T-helper 9 cell (primary cell): ENCODE results near the gene RPL10.

Experiments
- DNase-seq: peaks from one replicate; pipeline ENCODE4 v3.0.0-alpha.2; 2020

The RPL10 gene

DNA sequence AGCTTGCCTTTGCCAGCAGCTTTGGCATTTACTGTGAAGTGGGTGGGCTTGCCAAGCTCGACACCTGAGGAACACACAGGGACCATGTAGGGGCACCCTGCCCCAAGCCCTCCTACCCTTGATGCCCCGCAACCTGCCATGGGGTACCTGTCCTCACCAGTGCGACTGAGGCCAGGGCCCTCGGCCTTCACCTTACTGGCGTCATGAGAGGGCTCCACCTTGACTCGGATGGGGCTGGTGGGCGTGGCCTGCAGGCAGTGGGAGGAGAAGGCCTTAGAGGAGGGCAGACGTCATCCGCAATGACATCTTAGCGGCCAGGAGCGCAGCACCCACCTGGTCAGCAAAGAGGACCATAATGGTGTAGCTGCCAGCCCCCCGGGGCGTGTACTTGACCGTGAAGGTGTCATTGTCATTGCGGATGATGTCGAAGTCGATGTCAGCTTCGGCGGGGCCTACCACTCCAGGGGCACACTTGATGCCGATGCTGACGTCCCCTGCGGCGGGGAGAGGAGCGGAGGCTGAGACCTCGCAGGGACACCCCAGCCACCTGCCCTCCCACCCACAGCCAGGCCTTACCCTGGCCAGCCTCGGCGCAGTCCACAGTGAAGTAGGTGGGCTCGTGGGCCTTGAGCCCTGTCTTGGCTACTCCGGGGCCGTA, 36.0 kb upstream of the RPL10 start:
- DNase-seq: no peak

GRCh38 chrX:154363706-154364439, 34.3 kb upstream of the RPL10 start:
- DNase-seq: no peak

DNA sequence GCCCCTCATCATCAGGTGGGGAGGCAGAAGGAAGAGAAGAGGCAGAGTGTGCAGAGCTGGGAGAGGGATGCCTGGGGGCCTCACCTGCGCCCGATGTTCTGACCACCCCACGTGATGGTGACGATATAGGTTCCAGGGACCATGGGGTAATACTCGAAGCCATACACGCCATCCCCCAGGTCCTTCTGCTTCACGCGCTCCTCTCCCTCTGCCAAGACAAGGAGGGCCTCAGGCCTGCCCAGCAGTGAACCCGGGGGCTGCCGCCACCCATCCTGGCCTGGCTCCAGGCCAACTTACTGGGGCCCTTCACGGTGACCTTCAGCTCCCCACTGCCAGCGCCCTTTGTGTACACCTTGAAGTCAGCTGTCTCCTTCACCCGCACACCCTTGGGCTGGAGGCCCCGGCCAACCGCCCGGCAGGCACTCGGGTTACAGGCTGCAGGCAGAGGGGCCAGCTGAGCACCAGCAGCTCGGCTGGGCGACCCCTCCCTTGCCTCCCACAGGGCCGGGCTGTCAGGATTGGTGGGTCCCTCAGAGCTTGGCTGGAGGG, 33.1 kb upstream of the RPL10 start:
- no peak for DNase-seq

GRCh38 chrX:154365997-154366665, 32.0 kb upstream of the RPL10 start:
- DNase-seq: no peak

- no peak for DNase-seq
These were observed 31.5 kb upstream of the RPL10 start for GRCh38 chrX:154366666-154367055.

DNA sequence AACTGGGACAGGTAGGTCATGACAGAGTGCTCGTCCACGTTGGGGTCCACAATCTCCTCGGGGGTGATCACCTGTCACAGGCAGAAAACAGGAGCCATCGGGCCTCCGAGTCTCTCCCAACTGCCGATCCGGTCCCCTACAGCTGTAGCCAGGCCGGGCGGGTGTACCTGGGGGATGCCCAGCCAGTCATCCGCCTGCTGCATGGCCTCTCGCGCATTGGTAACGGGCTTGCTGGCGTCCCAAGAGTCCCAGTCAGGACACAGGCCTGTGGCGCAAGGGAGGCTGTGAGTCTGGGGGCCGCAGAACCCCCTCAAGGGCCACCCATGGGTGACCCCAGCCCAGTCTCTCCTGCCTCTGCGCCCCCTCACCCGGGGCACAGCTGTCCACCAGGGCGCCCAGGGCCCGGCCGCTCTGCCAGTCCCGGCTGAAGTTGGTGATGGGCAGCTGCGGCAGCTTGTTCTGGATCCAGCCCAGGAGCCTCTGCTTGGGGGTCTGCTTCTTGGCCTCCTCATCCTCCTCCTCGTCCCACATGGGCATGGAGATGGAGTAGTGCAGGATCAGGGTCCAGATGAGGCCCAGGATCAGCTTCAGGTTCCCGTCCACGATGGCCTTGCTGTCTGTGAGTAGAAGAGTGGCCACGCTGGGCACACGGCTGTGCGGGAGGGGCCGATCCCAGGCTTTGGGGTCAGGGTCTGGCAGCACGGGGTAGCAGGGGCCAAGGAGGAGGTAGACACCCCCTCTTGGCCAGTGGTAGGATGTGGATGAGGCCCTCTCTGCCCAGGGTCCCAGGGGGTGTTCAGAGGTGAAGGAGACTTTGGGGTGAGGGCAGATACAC, 30.5 kb upstream of the RPL10 start:
- no peak for DNase-seq

DNA sequence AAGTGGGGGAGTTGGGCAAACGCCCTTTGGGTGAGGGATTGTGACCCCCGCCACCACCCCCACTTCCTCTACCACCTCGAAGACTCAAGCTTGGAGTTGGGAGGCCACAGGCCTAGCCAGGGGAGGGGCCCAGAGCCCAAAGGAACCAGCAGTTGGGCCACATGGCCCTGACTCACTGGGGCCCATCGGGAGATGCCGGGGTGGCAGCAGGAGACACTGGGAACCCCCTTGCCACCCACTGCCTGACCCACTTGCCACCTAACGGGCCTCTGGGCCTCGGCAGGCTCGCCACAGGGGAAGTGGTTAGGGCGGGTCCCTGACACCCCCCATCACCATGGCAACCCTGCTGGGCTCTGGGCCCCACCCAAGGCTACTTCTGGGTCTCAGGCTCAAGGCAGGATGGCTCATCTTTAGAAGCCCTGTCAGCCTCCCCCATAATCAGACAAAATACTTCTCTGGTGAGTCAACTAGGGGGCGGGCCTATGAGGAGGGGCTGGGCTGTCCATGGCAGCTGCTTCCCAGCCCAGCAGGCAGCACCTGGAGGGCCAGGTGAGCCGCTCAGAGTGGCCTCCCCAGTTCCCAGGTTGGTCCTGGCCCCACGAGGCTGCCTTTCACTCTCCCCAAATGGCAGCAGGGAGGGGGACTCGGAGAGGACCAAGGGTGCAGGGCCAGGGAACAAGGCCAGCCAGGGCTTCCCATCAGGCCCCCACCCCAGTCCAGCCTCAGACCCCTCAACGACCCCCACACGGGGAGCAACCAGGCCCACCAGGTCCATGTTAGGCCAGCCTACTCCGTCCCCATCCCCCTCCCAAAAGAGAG, 29.3 kb upstream of the RPL10 start:
- peak; percentile 90 for DNase-seq

- peak; percentile 68 for DNase-seq
These were observed 28.5 kb upstream of the RPL10 start for GRCh38 chrX:154369449-154370299.

GRCh38 chrX:154370300-154371016, 27.7 kb upstream of the RPL10 start:
- DNase-seq: no peak

GRCh38 chrX:154371017-154371788, 27.0 kb upstream of the RPL10 start:
- DNase-seq: peak; percentile 83

GRCh38 chrX:154371789-154372300, 26.3 kb upstream of the RPL10 start:
- no peak for DNase-seq

- no peak for DNase-seq
These were observed 25.6 kb upstream of the RPL10 start for GRCh38 chrX:154372612-154373022.

DNA sequence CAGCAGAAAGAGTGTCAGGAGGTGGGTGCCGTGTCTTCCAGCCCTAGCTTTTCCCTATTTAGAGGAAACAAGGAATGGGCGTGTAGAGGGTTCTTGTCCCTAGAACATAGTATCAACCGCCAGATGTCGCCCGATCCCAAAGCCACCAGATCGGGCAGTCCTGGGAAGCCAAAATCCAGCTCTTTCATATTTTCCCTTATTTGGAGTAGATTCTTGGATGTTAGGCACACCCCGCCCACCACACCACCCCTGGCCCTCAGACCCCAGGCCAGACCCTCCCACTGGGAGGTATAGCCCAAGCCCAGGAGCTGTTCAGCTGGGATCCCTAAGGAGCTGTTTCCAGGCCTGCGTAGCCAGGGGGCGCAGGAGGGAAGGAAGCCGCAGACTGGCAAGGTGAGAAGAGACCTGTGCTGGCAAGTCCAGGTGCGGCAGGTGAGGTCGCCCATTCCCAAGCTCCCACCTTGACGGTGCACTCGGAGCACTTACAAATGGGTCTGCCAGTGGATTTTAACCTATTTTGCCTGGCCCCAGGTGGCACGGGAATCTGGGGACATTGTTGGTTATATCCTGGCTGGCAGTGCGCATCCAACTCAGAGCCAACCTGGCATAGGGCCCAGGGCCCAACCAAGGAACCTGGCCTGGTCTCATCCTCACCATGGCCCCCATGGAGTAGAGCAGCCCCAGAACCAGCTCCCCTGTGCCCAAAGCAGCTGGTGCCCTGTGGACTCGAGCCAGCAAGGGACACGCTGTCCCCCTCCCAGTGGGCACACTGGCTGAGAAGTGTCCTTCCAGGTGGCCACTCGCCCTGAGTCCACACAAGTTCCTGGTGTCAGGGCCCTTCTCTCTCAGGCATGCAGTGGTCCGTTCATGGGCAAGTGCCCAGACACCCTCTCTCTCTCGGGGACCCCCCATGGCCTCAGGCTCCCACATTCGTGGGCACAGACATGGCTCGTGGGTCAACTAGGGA, 24.6 kb upstream of the RPL10 start:
- DNase-seq: no peak

- no peak for DNase-seq
These were observed 23.6 kb upstream of the RPL10 start, which contains the start of gene FLNA for GRCh38 chrX:154374313-154375155. FLNA (minus strand) TSS chrX:154374634; CDS start chrX:154371245, 3,389 bp downstream.

DNA sequence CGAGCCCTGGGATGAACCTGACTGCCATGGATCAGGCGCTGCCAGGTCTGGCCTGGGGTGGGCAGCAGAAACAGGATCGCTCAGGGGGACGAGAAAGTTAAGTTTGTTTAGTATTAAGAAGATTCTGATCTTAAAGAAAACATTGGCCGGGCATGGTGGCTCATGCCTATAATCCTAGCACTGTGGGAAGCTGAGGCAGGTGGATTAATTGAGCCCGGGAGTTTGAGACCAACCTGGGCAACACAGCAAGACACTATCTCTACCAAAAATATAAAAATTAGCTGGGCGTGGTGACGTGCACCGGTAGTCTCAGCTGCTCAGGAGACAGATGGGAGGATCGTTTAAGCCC, 23.0 kb upstream of the RPL10 start:
- DNase-seq: no peak

DNA sequence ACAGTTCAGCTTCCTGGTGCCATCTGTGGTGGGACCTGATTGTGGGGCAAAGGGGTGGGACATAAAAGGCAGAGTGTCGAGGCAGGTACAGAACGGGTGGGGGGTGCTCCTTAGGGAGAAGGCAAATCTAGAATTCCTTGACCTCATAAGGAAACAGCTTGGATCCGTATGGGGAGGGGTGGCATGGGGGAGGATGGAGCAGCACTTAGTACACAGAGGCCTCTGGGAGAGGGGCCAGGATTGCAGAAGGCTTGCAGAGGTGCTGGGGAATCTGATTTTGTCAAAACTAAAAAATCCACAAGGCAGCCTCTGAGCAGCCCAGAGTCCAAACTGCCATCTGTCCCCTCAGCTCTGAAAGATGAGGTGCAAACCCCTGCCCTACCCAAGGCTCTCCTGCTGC, 21.4 kb upstream of the RPL10 start:
- no peak for DNase-seq
